ENCODE results near the gene CREG1. TPM values are rescaled to one million over a fixed set of nuclear protein-coding genes. Genes with fewer than 3 reads are reported as not detected.

The CREG1 gene
- total and polyA plus RNA-seq, 8 donors, result 71.7 to 157 (median 93.7) TPM

DNA sequence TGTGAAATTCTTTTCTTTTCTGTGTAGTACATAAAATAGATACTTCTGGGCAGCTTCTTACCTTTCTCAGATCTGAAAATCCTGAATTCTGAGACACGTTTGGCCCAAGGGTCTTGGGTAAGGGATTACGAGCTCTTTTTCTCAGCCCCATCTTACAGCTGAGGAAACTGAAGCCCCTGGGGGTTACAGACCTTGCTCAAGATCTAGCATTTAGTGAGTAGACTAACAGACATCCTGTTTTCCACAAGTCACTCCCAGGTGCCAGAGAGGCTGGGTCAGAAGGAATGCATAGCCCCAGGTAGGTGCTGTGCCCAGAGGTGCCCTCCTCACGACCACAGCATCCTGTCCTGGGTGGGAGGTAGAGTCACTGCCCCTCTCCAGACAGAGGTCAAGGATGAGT lies 13.2 kb upstream of the CREG1 start:
- H3K4me1 ChIP-seq, result peaks cover 0 to 45% of the 10 kb centered on the region in 2 donors
- TF ChIP-seq, protein P1, sequence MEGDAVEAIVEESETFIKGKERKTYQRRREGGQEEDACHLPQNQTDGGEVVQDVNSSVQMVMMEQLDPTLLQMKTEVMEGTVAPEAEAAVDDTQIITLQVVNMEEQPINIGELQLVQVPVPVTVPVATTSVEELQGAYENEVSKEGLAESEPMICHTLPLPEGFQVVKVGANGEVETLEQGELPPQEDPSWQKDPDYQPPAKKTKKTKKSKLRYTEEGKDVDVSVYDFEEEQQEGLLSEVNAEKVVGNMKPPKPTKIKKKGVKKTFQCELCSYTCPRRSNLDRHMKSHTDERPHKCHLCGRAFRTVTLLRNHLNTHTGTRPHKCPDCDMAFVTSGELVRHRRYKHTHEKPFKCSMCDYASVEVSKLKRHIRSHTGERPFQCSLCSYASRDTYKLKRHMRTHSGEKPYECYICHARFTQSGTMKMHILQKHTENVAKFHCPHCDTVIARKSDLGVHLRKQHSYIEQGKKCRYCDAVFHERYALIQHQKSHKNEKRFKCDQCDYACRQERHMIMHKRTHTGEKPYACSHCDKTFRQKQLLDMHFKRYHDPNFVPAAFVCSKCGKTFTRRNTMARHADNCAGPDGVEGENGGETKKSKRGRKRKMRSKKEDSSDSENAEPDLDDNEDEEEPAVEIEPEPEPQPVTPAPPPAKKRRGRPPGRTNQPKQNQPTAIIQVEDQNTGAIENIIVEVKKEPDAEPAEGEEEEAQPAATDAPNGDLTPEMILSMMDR (IDR thresholded peaks at IDR 0.05), result no peak
- no peaks in the 10 kb centered on the region for H3K27me3 ChIP-seq
- no peaks in the 10 kb centered on the region for H3K9me3 ChIP-seq
- no peak overlapping the region for H3K4me3 ChIP-seq
- no peak overlapping the region for H3K27ac ChIP-seq
- ATAC-seq, result no peak
- DNase-seq, result no peak
- no peaks in the 10 kb centered on the region for H3K36me3 ChIP-seq
- intact Hi-C loops (cut with DNase I), result no loop called here

DNA sequence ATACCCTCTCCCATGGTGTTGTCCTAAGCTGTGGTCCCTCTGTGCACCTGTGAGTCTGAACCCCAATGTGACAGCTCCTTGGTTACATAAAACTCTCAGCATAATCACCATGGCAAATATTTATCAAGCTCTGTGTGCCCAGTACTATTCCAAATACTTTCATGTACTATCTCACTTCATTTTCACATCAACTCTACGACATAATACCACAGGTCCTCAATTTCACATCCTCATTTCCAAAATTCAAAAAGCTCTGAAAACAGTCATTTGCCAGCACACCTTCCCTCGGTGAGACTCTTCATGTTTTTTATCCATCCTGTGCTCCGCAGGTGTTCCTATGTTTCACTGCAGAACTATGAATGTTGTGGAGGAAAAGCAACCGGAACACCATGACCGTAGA lies 12.4 kb upstream of the CREG1 start:
- Histone ChIP-seq H3K9me3 (no peaks in the 10 kb centered on the region), H3K27ac (no peak overlapping the region), H3K4me3 (no peak overlapping the region), H3K4me1 (peaks cover 0 to 45% of the 10 kb centered on the region in 2 donors), H3K36me3 (no peaks in the 10 kb centered on the region), H3K27me3 (no peaks in the 10 kb centered on the region)
- ATAC-seq (no peak), DNase-seq (no peak)
- TF ChIP-seq, protein P1 (IDR thresholded peaks at IDR 0.05), result no peak
- intact Hi-C loops (cut with DNase I), result no loop called here

DNA sequence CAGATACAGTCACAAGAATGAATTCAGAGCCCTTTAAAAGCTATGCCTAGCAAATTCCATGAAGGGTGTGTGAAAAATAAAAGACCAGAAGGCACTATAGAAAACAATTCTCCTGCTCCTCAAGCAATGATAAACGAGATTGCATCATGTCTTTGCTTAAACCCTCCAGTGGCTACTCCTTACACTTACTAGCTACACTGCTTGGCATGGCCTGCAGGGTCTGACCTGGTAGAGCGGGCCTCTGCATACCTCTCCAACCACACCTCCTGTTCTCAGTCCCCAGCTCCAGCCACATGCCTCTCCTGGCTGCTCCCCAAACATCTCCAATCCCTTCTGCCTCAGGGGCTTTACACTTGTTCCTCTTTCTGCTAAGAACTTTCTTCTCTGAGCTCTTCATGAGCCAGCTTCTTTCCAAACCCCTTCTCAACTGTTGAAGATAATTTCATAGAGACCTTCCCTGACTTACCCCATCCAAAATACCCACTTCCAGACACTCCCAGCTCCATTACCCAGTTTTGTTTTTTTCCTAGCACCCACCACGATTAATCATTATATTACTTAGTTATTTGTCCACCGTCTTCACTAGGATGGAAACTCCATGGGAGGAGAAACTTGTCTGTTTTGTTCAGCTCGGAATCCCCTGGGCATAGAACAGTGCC lies 11.2 kb upstream of the CREG1 start:
- H3K9me3 ChIP-seq, result no peaks in the 10 kb centered on the region
- H3K4me1 ChIP-seq, result peaks cover 0 to 45% of the 10 kb centered on the region in 2 donors
- H3K4me3 ChIP-seq, result no peak overlapping the region
- TF ChIP-seq, protein P1 (IDR thresholded peaks at IDR 0.05), result no peak
- DNase-seq (peak in 1 of 4 donors; percentile 71), ATAC-seq (peak; percentile 93)
- peak overlapping the region in 1 of 2 donors; percentile 30 for H3K27ac ChIP-seq
- H3K27me3 ChIP-seq, result no peaks in the 10 kb centered on the region
- intact Hi-C loops (cut with DNase I), result no loop called here
- H3K36me3 ChIP-seq, result no peaks in the 10 kb centered on the region

DNA sequence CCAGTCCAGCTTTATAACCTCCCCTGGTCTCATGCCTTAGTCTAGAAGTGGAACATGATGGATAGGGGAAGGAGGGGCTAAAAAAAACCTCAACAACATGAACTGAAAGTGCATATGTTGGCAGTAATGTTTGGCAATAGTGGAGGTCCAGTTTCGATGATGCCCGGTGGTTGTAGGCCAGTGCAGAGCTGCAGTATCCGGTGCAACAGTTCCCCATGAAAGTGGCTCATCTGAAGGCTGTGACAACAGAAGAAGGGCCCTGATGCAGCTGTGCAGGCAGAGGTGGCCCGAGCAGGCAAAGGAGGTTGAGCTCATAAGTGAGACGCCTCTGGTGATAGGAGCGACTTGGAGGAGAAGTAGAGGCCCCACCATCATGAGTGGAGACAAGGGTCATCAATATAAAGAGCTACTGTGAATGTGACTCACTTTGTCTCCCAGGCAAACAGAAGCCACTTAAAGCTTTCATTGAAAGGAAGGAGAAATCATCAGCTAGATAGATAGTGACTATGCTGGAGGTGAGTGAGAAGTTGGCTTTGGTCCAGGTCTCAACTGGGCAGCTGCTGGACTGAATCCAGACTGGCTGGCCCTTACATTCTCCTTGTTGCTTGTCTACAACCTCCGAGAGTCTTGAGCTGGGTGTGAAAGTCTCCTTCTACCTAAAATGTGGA lies 10.2 kb upstream of the CREG1 start:
- intact Hi-C loops (cut with DNase I), result no loop called here
- TF ChIP-seq, protein P1 (IDR thresholded peaks at IDR 0.05), result no peak
- Histone ChIP-seq H3K4me3 (no peak overlapping the region), H3K9me3 (no peaks in the 10 kb centered on the region), H3K4me1 (peaks cover 0 to 45% of the 10 kb centered on the region in 2 donors), H3K27me3 (no peaks in the 10 kb centered on the region), H3K36me3 (no peaks in the 10 kb centered on the region), H3K27ac (peak overlapping the region in 1 of 2 donors; percentile 30)
- ATAC-seq (peak; percentile 62), DNase-seq (peak in 1 of 4 donors; percentile 51)

DNA sequence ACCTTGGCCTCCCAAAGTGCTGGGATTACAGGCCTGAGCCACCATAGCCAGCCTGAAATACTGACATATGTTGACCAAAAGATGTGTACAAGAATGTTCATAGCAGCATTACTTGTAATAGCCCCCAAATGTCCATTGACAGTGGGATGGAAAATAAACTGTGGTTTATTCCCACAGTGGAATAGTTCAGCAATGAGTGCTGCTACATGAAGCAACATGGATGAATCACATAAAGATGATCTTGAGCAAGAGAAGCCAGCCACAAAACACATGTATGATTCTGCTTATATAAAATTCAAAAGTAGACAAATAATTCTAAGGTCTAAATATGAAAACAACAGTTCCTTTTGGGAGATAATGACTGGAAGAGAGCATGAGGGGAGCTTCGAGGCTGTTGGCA lies 9.1 kb upstream of the CREG1 start:
- no peaks in the 10 kb centered on the region for H3K9me3 ChIP-seq
- intact Hi-C loops (cut with DNase I), result no loop called here
- no peak overlapping the region for H3K4me3 ChIP-seq
- ATAC-seq (no peak), DNase-seq (no peak)
- H3K36me3 ChIP-seq, result no peaks in the 10 kb centered on the region
- H3K27ac ChIP-seq, result no peak overlapping the region
- TF ChIP-seq, protein P1 (IDR thresholded peaks at IDR 0.05), result no peak
- no peaks in the 10 kb centered on the region for H3K27me3 ChIP-seq
- H3K4me1 ChIP-seq, result peaks cover 0 to 45% of the 10 kb centered on the region in 2 donors

All from left lung (tissue), 10 donors.